HepG2 (cell line): ENCODE measurements around the gene OR4B1.

ENCODE experiments used
- ATF7 ChIP-seq, 2 experiments: fragments of 450-650 bp in 1 of 2; sonication (generic) in 1 of 2; formaldehyde crosslinking in 1 of 2; IDR thresholded peaks; 2 replicates each; pipeline versions ENCODE4 v1.4.0 to v1.6.1; 2016 to 2020; ENCODE audit warnings: antibody characterized with exemption in 1 of 2, mild to moderate bottlenecking in 1 of 2, missing genetic modification reagents in 1 of 2
- BRD4 ChIP-seq: sonication (generic); formaldehyde crosslinking; IDR thresholded peaks from 2 replicates; pipeline ENCODE4 v1.4.0; 2020; ENCODE audit warnings: missing genetic modification reagents
- TAF15 ChIP-seq: fragments of 200-400 bp; formaldehyde crosslinking; IDR thresholded peaks from one replicate; pipeline ENCODE4 v1.6.1; 2018; ENCODE audit warnings: mild to moderate bottlenecking, low read depth, low read length; ENCODE audit not compliant: poor library complexity, severe bottlenecking

DNA sequence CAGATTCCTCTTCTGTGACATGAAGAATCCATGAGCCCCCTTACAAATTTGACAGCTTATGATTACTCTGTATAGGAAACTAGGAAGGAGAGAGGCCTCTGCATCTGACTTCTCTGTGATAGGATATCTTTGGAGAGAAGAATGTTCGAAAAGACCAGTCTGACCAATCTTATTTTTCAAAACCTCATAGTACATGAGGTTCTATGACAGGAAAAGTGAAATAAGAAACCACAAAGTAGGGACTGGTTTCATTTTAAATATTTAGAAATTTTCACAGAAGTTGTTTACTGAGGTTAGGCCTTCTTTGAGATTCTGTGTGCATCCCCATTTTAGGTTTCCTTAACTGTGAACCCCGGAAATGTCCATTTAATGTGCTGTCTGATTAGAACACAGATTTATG lies 45.0 kb downstream of the OR4B1 start:
- no peak for TF ChIP-seq BRD4 (CRISPR knock-in tag)
- no peak for TF ChIP-seq TAF15
- TF ChIP-seq ATF7 (IDR thresholded peaks at IDR 0.05), result no peak
- TF ChIP-seq ATF7 (CRISPR knock-in tag; IDR thresholded peaks at IDR 0.05), result no peak
